Activated CD8-positive, alpha-beta memory T cell treated with anti-CD3 and anti-CD28 coated beads, Interleukin-2, amount 10 ng/mL, durations not matched to agents 7 days and 5 days (primary cell): Measurements from ENCODE around the gene PDIA4. TPM values are rescaled to one million over a fixed set of nuclear protein-coding genes. Genes with fewer than 3 reads are reported as not detected.
A peak's percentile ranks its signal among the peaks of the same experiment; 100 is the strongest.
"Not testable (repeated sequence)": the region's sequence is repeated elsewhere in the genome, so short reads cannot be mapped to it uniquely, and the experiment has no call there.

Experiments
- ATAC-seq: fragments of 150-1000 bp; cut with Tn5 transposase; one replicate; pipeline ENCODE4 v1.10.0; 2021; ENCODE audit warnings: moderate library complexity
- CTCF ChIA-PET: fragments of 350-600 bp; sonication (Branson Sonifier 250); formaldehyde crosslinking; loops from one replicate; lab custom pipeline; 2021; ENCODE audit warnings: antibody characterized with exemption; lab: Charles Lee
- DNase-seq: peaks from one replicate; pipeline ENCODE4 v3.0.0-alpha.2; 2020
- H3K27ac Mint-ChIP-seq: one replicate; pipeline ENCODE4 v1.8.0; 2021; ENCODE audit warnings: mild to moderate bottlenecking, mixed read lengths
- H3K27me3 Mint-ChIP-seq: one replicate; pipeline ENCODE4 v1.8.0; 2021; ENCODE audit warnings: mixed read lengths
- H3K36me3 Mint-ChIP-seq: one replicate; pipeline ENCODE4 v1.8.0; 2021; ENCODE audit warnings: mild to moderate bottlenecking, mixed read lengths
- H3K4me1 Mint-ChIP-seq: one replicate; pipeline ENCODE4 v1.8.0; 2021; ENCODE audit warnings: mixed read lengths
- H3K4me3 Mint-ChIP-seq: one replicate; pipeline ENCODE4 v1.8.0; 2021; ENCODE audit warnings: mild to moderate bottlenecking, moderate library complexity, mixed read lengths
- H3K9me3 Mint-ChIP-seq: one replicate; pipeline ENCODE4 v1.8.0; 2022; ENCODE audit warnings: low read depth, mixed read lengths
- total RNA-seq, 2 experiments: library from RNA; stranded (reverse); gene quantifications; one replicate each; pipeline ENCODE4 v1.2.3, GENCODE V29; 2021

Gene PDIA4
- 10 to 100 TPM; 82.3 to 99.4 TPM for total RNA-seq

GRCh38 chr7:149028346-149029109 is at the start of gene PDIA4:
Gene PDIA4, minus strand, starts transcription at chr7:149028505. Its CDS starts 97 bp downstream, at chr7:149028408.
- Mint-ChIP-seq H3K9me3 (no peaks in the 10 kb centered on the region), H3K36me3 (peaks cover 5% of the 10 kb centered on the region), H3K4me1 (peaks cover 34% of the 10 kb centered on the region), H3K4me3 (peak within 1 kb of the TSS; percentile 94), H3K27me3 (peaks cover 3% of the 10 kb centered on the region), H3K27ac (peak within 1 kb of the TSS; percentile 90)
- ATAC-seq (peak; percentile 93), DNase-seq (peak; percentile 100)
- CTCF ChIA-PET, result interaction anchor here (0.6 to 8.5 kb wide), 8 partner anchors 19 to 110 kb away, joined by 3 to 48 read pairs (median 3); no protein-coding TSS in a partner anchor

GRCh38 chr7:149077594-149077993 is 49.3 kb upstream of the PDIA4 start:
- no peak overlapping the region for H3K4me3 Mint-ChIP-seq
- H3K27ac Mint-ChIP-seq, result no peak overlapping the region
- H3K36me3 Mint-ChIP-seq, result peaks cover 23% of the 10 kb centered on the region
- H3K4me1 Mint-ChIP-seq, result peaks cover 8% of the 10 kb centered on the region
- CTCF ChIA-PET, result no interaction called here
- H3K27me3 Mint-ChIP-seq, result no peaks in the 10 kb centered on the region
- ATAC-seq, result no peak
- DNase-seq, result no peak
- no peaks in the 10 kb centered on the region for H3K9me3 Mint-ChIP-seq

GRCh38 chr7:149075286-149075685 is 47.0 kb upstream of the PDIA4 start:
- DNase-seq (no peak), ATAC-seq (no peak)
- peaks cover 11% of the 10 kb centered on the region for H3K4me1 Mint-ChIP-seq
- H3K4me3 Mint-ChIP-seq, result no peak overlapping the region
- CTCF ChIA-PET, result interaction anchor here (1.8 kb wide), 1 partner anchor 10 kb away, joined by 8 read pairs; no protein-coding TSS in a partner anchor
- no peak overlapping the region for H3K27ac Mint-ChIP-seq
- no peaks in the 10 kb centered on the region for H3K9me3 Mint-ChIP-seq
- H3K27me3 Mint-ChIP-seq, result no peaks in the 10 kb centered on the region
- H3K36me3 Mint-ChIP-seq, result peaks cover 21% of the 10 kb centered on the region

GRCh38 chr7:149074116-149074885 is 46.0 kb upstream of the PDIA4 start:
- Mint-ChIP-seq H3K4me1 (peaks cover 11% of the 10 kb centered on the region), H3K27me3 (no peaks in the 10 kb centered on the region), H3K4me3 (no peak overlapping the region), H3K27ac (peak overlapping the region; percentile 4), H3K36me3 (peaks cover 23% of the 10 kb centered on the region), H3K9me3 (no peaks in the 10 kb centered on the region)
- ATAC-seq (no peak), DNase-seq (no peak)
- CTCF ChIA-PET, result interaction anchor here (1.8 kb wide), 1 partner anchor 9 kb away, joined by 8 read pairs; no protein-coding TSS in a partner anchor

GRCh38 chr7:149072438-149072775 is 44.1 kb upstream of the PDIA4 start:
- Mint-ChIP-seq H3K36me3 (peaks cover 21% of the 10 kb centered on the region), H3K4me3 (no peak overlapping the region), H3K27me3 (no peaks in the 10 kb centered on the region), H3K4me1 (peaks cover 11% of the 10 kb centered on the region), H3K9me3 (no peaks in the 10 kb centered on the region), H3K27ac (peak overlapping the region; percentile 74)
- CTCF ChIA-PET, result interaction anchor here (1.1 to 3.4 kb wide), 2 partner anchors 8 to 66 kb away, joined by 3 to 17 read pairs; no protein-coding TSS in a partner anchor
- DNase-seq (no peak), ATAC-seq (no peak)

- Mint-ChIP-seq H3K27me3 (no peaks in the 10 kb centered on the region), H3K4me3 (no peak overlapping the region), H3K9me3 (no peaks in the 10 kb centered on the region), H3K27ac (peak overlapping the region; percentile 74), H3K4me1 (peaks cover 11% of the 10 kb centered on the region), H3K36me3 (peaks cover 18% of the 10 kb centered on the region)
- CTCF ChIA-PET, result interaction anchor here (1.1 to 3.4 kb wide), 2 partner anchors 9 to 65 kb away, joined by 3 to 17 read pairs; no protein-coding TSS in a partner anchor
- ATAC-seq (peak; percentile 74), DNase-seq (peak; percentile 62)
Measured at GRCh38 chr7:149071641-149072437, 43.5 kb upstream of the PDIA4 start.

- no peak for ATAC-seq
- CTCF ChIA-PET, result interaction anchor here (1.1 to 3.4 kb wide), 2 partner anchors 9 to 65 kb away, joined by 3 to 17 read pairs; no protein-coding TSS in a partner anchor
- Mint-ChIP-seq H3K4me1 (peaks cover 9% of the 10 kb centered on the region), H3K4me3 (no peak overlapping the region), H3K9me3 (no peaks in the 10 kb centered on the region), H3K27me3 (no peaks in the 10 kb centered on the region), H3K27ac (no peak overlapping the region), H3K36me3 (peaks cover 15% of the 10 kb centered on the region)
- DNase-seq, result no peak
Measured at GRCh38 chr7:149071182-149071635, 42.9 kb upstream of the PDIA4 start.

- peaks cover 15% of the 10 kb centered on the region for H3K36me3 Mint-ChIP-seq
- H3K4me1 Mint-ChIP-seq, result peaks cover 9% of the 10 kb centered on the region
- no peak overlapping the region for H3K4me3 Mint-ChIP-seq
- no peak overlapping the region for H3K27ac Mint-ChIP-seq
- ATAC-seq (no peak), DNase-seq (no peak)
- H3K27me3 Mint-ChIP-seq, result no peaks in the 10 kb centered on the region
- CTCF ChIA-PET, result interaction anchor here (3.4 kb wide), 1 partner anchor 64 kb away, joined by 17 read pairs; no protein-coding TSS in a partner anchor
- no peaks in the 10 kb centered on the region for H3K9me3 Mint-ChIP-seq
Measured at GRCh38 chr7:149070372-149071125, 42.2 kb upstream of the PDIA4 start.

GRCh38 chr7:149067869-149068268 is 39.6 kb upstream of the PDIA4 start:
- Mint-ChIP-seq H3K27me3 (no peaks in the 10 kb centered on the region), H3K36me3 (peaks cover 11% of the 10 kb centered on the region), H3K4me1 (peaks cover 7% of the 10 kb centered on the region), H3K27ac (no peak overlapping the region), H3K4me3 (no peak overlapping the region), H3K9me3 (no peaks in the 10 kb centered on the region)
- DNase-seq (no peak), ATAC-seq (no peak)
- CTCF ChIA-PET, result interaction anchor here (0.7 kb wide), 1 partner anchor 38 kb away, joined by 3 read pairs; no protein-coding TSS in a partner anchor

- no peak overlapping the region for H3K27ac Mint-ChIP-seq
- ATAC-seq (no peak), DNase-seq (no peak)
- H3K9me3 Mint-ChIP-seq, result no peaks in the 10 kb centered on the region
- CTCF ChIA-PET, result no interaction called here
- H3K27me3 Mint-ChIP-seq, result no peaks in the 10 kb centered on the region
- H3K4me1 Mint-ChIP-seq, result peaks cover 4% of the 10 kb centered on the region
- peaks cover 2% of the 10 kb centered on the region for H3K36me3 Mint-ChIP-seq
- no peak overlapping the region for H3K4me3 Mint-ChIP-seq
Measured at GRCh38 chr7:149063476-149063875, 35.2 kb upstream of the PDIA4 start.

GRCh38 chr7:149062217-149062899 is 34.1 kb upstream of the PDIA4 start:
- CTCF ChIA-PET, H3K27ac Mint-ChIP-seq: not testable (repeated sequence)

GRCh38 chr7:149060156-149060555 is 31.9 kb upstream of the PDIA4 start:
- Mint-ChIP-seq H3K4me3 (no peak overlapping the region), H3K27ac (no peak overlapping the region), H3K27me3 (no peaks in the 10 kb centered on the region), H3K4me1 (peaks cover 4% of the 10 kb centered on the region), H3K36me3 (no peaks in the 10 kb centered on the region), H3K9me3 (no peaks in the 10 kb centered on the region)
- DNase-seq, result no peak
- ATAC-seq, result no peak
- CTCF ChIA-PET, result interaction anchor here (1.9 kb wide), 1 partner anchor 55 kb away, joined by 7 read pairs; no protein-coding TSS in a partner anchor

More at GRCh38 chr7:149062217-149062899, 34.1 kb upstream of the PDIA4 start:
- H3K36me3 Mint-ChIP-seq, ATAC-seq, H3K9me3 Mint-ChIP-seq, DNase-seq, H3K27me3 Mint-ChIP-seq, H3K4me1 Mint-ChIP-seq, H3K4me3 Mint-ChIP-seq: not testable (repeated sequence)
